ENCODE measurements around the gene IL1RL2.

Gene IL1RL2

GRCh38 chr2:102267774-102268173, 81.0 kb downstream of the IL1RL2 start:
- no peak for DNase-seq (ENCODE audit: low read depth)

- DNase-seq (ENCODE audit: low read depth) = peak; percentile 100
Measured at GRCh38 chr2:102268510-102269199, 81.8 kb downstream of the IL1RL2 start.

GRCh38 chr2:102269200-102269524, 82.3 kb downstream of the IL1RL2 start:
- DNase-seq (ENCODE audit: low read depth) = no peak

- no peak for DNase-seq (ENCODE audit: low read depth)
Measured at GRCh38 chr2:102271844-102272243, 85.0 kb downstream of the IL1RL2 start.

GRCh38 chr2:102273619-102274211, 86.9 kb downstream of the IL1RL2 start:
- peak; percentile 100 for DNase-seq (ENCODE audit: low read depth)

- DNase-seq (ENCODE audit: low read depth) = peak; percentile 62
Measured at GRCh38 chr2:102276549-102277201, 89.9 kb downstream of the IL1RL2 start.

- DNase-seq (ENCODE audit: low read depth) = no peak
Measured at GRCh38 chr2:102277202-102277700, 90.4 kb downstream of the IL1RL2 start.

- DNase-seq (ENCODE audit: low read depth) = peak; percentile 63
Measured at GRCh38 chr2:102278720-102279390, 92.0 kb downstream of the IL1RL2 start.

- DNase-seq (ENCODE audit: low read depth) = peak; percentile 36
Measured at GRCh38 chr2:102279391-102279735, 92.5 kb downstream of the IL1RL2 start.

GRCh38 chr2:102282678-102283091, 95.9 kb downstream of the IL1RL2 start:
- no peak for DNase-seq (ENCODE audit: low read depth)

GRCh38 chr2:102283996-102284395, 97.2 kb downstream of the IL1RL2 start:
- DNase-seq (ENCODE audit: low read depth) = peak; percentile 60

GRCh38 chr2:102284611-102285010, 97.8 kb downstream of the IL1RL2 start:
- peak; percentile 82 for DNase-seq (ENCODE audit: low read depth)

- peak; percentile 93 for DNase-seq (ENCODE audit: low read depth)
Measured at GRCh38 chr2:102285368-102285767, 98.5 kb downstream of the IL1RL2 start.

GRCh38 chr2:102286041-102286440, 99.2 kb downstream of the IL1RL2 start:
- peak; percentile 72 for DNase-seq (ENCODE audit: low read depth)

GRCh38 chr2:102289129-102289528, 102.3 kb downstream of the IL1RL2 start:
- DNase-seq (ENCODE audit: low read depth) = peak; percentile 42
